B cell (primary cell): ENCODE measurements around the gene ZNF621. TPM values are rescaled to one million over a fixed set of nuclear protein-coding genes. Genes with fewer than 3 reads are reported as not detected.

Source experiments
- ATAC-seq: fragments of 200-7000 bp; cut with Tn5 transposase; one replicate; pipeline ENCODE4 v1.10.0; 2021; ENCODE audit warnings: low read depth, mild to moderate bottlenecking, moderate number of reproducible peaks, moderate library complexity
- CTCF ChIA-PET: fragments of 350-600 bp; sonication (Branson Sonifier 250); formaldehyde crosslinking; loops from one replicate; lab custom pipeline; 2021; ENCODE audit warnings: antibody characterized with exemption, inconsistent platforms; lab: Charles Lee
- POLR2A ChIA-PET: fragments of 350-600 bp; sonication (Branson Sonifier 250); formaldehyde crosslinking; loops from one replicate; lab custom pipeline; 2021; ENCODE audit warnings: antibody characterized with exemption; lab: Charles Lee
- DNase-seq: peaks from one replicate; pipeline ENCODE4 v3.0.0; 2013
- H2AFZ ChIP-seq: 2 replicates; pipeline ENCODE4 v1.6.1; 2012; ENCODE audit warnings: mild to moderate bottlenecking, low read depth, low read length; ENCODE audit not compliant: insufficient read depth, poor library complexity, severe bottlenecking
- H3K27ac ChIP-seq, 2 donors: 1 replicate in 1 of 2; 2 replicates in 1 of 2; pipeline ENCODE4 v1.5.1; 2012 to 2013; ENCODE audit warnings: low read length in 2 of 2, mild to moderate bottlenecking in 2 of 2, moderate library complexity in 1 of 2
- H3K27me3 ChIP-seq, 4 experiments: fragments of 200-600 bp in 1 of 4; sonication (generic) in 1 of 4; replicated peaks in 1 of 4; 1 replicate in 2 of 4; 2 replicates in 2 of 4; pipeline versions ENCODE4 v1.6.1 to v1.7.0; 2013 to 2016; ENCODE audit warnings: low read length in 3 of 4, mild to moderate bottlenecking in 2 of 4, mixed read lengths in 1 of 4, moderate library complexity in 1 of 4; ENCODE audit not compliant: insufficient read depth in 4 of 4, control insufficient read depth in 3 of 4; ENCODE audit errors: control extremely low read depth in 1 of 4
- H3K36me3 ChIP-seq, 2 experiments: replicated peaks in 1 of 2; 1 replicate in 1 of 2; 2 replicates in 1 of 2; pipeline versions ENCODE4 v1.6.1 to v1.7.1; 2013; ENCODE audit warnings: low read length in 1 of 2; ENCODE audit not compliant: insufficient read depth in 2 of 2, control insufficient read depth in 1 of 2; ENCODE audit errors: control extremely low read depth in 1 of 2, extremely low read depth in 1 of 2
- H3K4me1 ChIP-seq, 2 donors: fragments of 200-600 bp in 1 of 2; sonication (generic) in 1 of 2; 1 replicate in 1 of 2; 2 replicates in 1 of 2; pipeline versions ENCODE4 v1.5.1 to v1.6.1; 2013 to 2017; ENCODE audit warnings: low read length in 2 of 2; ENCODE audit not compliant: control insufficient read depth in 2 of 2, insufficient read depth in 2 of 2
- H3K4me2 ChIP-seq: replicated peaks from 2 replicates; pipeline ENCODE3; 2012; ENCODE audit warnings: mild to moderate bottlenecking, low read depth, low read length; ENCODE audit not compliant: poor library complexity, severe bottlenecking
- H3K4me3 ChIP-seq, 5 experiments: fragments of 200-600 bp in 1 of 5; sonication (generic) in 1 of 5; 1 replicate in 3 of 5; 2 replicates in 2 of 5; pipeline versions ENCODE4 v1.5.1 to v1.7.0; 2011 to 2016; ENCODE audit warnings: low read length in 4 of 5, mild to moderate bottlenecking in 4 of 5, low read depth in 2 of 5, control low read depth in 1 of 5, moderate library complexity in 1 of 5; ENCODE audit not compliant: insufficient read depth in 1 of 5; ENCODE audit errors: control extremely low read depth in 1 of 5, extremely low read depth in 1 of 5
- H3K79me2 ChIP-seq: fragments of 200-600 bp; sonication (generic); one replicate; pipeline ENCODE4 v1.6.0; 2016; ENCODE audit warnings: low read length; ENCODE audit not compliant: control insufficient read depth, insufficient read depth
- H3K9ac ChIP-seq: fragments of 200-600 bp; sonication (generic); 2 replicates; pipeline ENCODE4 v1.6.1; 2017; ENCODE audit warnings: mild to moderate bottlenecking, low read length, moderate library complexity
- H3K9me3 ChIP-seq, 3 donors: one replicate each; pipeline versions ENCODE4 v1.6.1 to v1.7.1; 2013; ENCODE audit warnings: low read length in 2 of 3; ENCODE audit not compliant: control insufficient read depth in 2 of 3, insufficient read depth in 1 of 3; ENCODE audit errors: control extremely low read depth in 1 of 3
- H4K20me1 ChIP-seq: 2 replicates; pipeline ENCODE4 v1.6.0; 2012; ENCODE audit warnings: mild to moderate bottlenecking, low read length; ENCODE audit not compliant: insufficient read depth, control insufficient read depth, poor library complexity, severe bottlenecking
- H3K27ac Mint-ChIP-seq: one replicate; pipeline ENCODE4 v1.8.0; 2021; ENCODE audit warnings: mixed read lengths
- H3K27me3 Mint-ChIP-seq: one replicate; pipeline ENCODE4 v1.8.0; 2021; ENCODE audit warnings: mixed read lengths
- H3K4me1 Mint-ChIP-seq: one replicate; pipeline ENCODE4 v1.8.0; 2021; ENCODE audit warnings: mixed read lengths
- H3K4me3 Mint-ChIP-seq: one replicate; pipeline ENCODE4 v1.8.0; 2021; ENCODE audit warnings: mixed read lengths
- H3K9me3 Mint-ChIP-seq: one replicate; pipeline ENCODE4 v1.8.0; 2022; ENCODE audit warnings: mixed read lengths; ENCODE audit not compliant: insufficient read depth
- CTCF ChIP-seq: fragments of 200-600 bp; IDR thresholded peaks from one replicate; pipeline ENCODE4 v1.8.0; 2022; ENCODE audit warnings: antibody characterized with exemption, mild to moderate bottlenecking
- EZH2 ChIP-seq: IDR thresholded peaks from 2 replicates; pipeline ENCODE4 v1.6.1; 2012; ENCODE audit warnings: borderline replicate concordance, low read depth, mild to moderate bottlenecking, moderate library complexity, low read length; ENCODE audit not compliant: insufficient read depth, poor library complexity, severe bottlenecking
- WGBS: methylation state at CpG from one replicate; pipeline ENCODE4 v1.1.5; 2013; ENCODE audit warnings: missing lambda C conversion rate; ENCODE audit not compliant: insufficient coverage; 5-methylcytosine and 5-hydroxymethylcytosine counted together
- intact Hi-C: fragments of 100-400 bp; cut with micrococcal nuclease; formaldehyde crosslinking; loops from one replicate; pipeline ENCODE4 v1.10.0; 2022
- polyA plus RNA-seq: library from polyadenylated mRNA; depleted of rRNA; stranded (reverse); fragments of >200 nt; gene quantifications from 2 replicates; pipeline ENCODE4 v1.2.3, GENCODE V29; 2012
- total RNA-seq, 2 donors: library from RNA; stranded (reverse); fragments of 120-200 nt in 1 of 2; gene quantifications; 1 replicate in 1 of 2; 2 replicates in 1 of 2; pipeline versions ENCODE4 v1.2.3 to v1.2.4, GENCODE V29; 2013 to 2022

ZNF621 gene
- total and polyA plus RNA-seq, 2 donors (not counting 1 experiment from before 2014, with no cell fraction given): 10.2 to 35.2 TPM

- H3K9me3 Mint-ChIP-seq: no peaks in the 10 kb centered on the region
- H3K36me3 ChIP-seq: peaks cover 0 to 4% of the 10 kb centered on the region in 2 experiments
- no peak overlapping the region for H3K27ac ChIP-seq
- no peak overlapping the region for H3K4me3 Mint-ChIP-seq
- H3K4me1 Mint-ChIP-seq: peaks cover 7% of the 10 kb centered on the region
- DNase-seq: no peak
- H3K4me3 ChIP-seq: no peak overlapping the region
- POLR2A ChIA-PET: no interaction called here
- no peak overlapping the region for H3K27ac Mint-ChIP-seq
- WGBS: 100% methylated on average over 1 of the region's 1 CpG
- no peak overlapping the region for H2AFZ ChIP-seq
- H4K20me1 ChIP-seq: no peaks in the 10 kb centered on the region
- H3K79me2 ChIP-seq: no peaks in the 10 kb centered on the region
- H3K4me1 ChIP-seq: peaks cover 4% of the 10 kb centered on the region in 2 donors
- no peak for TF ChIP-seq EZH2
- TF ChIP-seq CTCF: no peak
- no peak overlapping the region for H3K9ac ChIP-seq
- H3K27me3 Mint-ChIP-seq: no peaks in the 10 kb centered on the region
- no peak overlapping the region for H3K4me2 ChIP-seq
- no peaks in the 10 kb centered on the region for H3K9me3 ChIP-seq
- no peaks in the 10 kb centered on the region for H3K27me3 ChIP-seq
- no peak for ATAC-seq
- intact Hi-C loops: no loop called here
- CTCF ChIA-PET: no interaction called here
Observed at GRCh38 chr3:40511031-40511718, 13.6 kb upstream of the ZNF621 start.

GRCh38 chr3:40516201-40516600 lies 8.6 kb upstream of the ZNF621 start:
- H3K4me1 ChIP-seq: no peaks in the 10 kb centered on the region
- ChIA-PET POLR2A (no interaction called here), CTCF (no interaction called here)
- no peak overlapping the region for H3K9ac ChIP-seq
- peaks cover 3% of the 10 kb centered on the region for H3K9me3 Mint-ChIP-seq
- no peaks in the 10 kb centered on the region for H4K20me1 ChIP-seq
- no peaks in the 10 kb centered on the region for H3K27me3 ChIP-seq
- no peak overlapping the region for H3K4me2 ChIP-seq
- no peak overlapping the region for H3K4me3 Mint-ChIP-seq
- no peaks in the 10 kb centered on the region for H3K4me1 Mint-ChIP-seq
- H3K79me2 ChIP-seq: no peaks in the 10 kb centered on the region
- ATAC-seq: no peak
- DNase-seq: no peak
- H3K27ac ChIP-seq: no peak overlapping the region
- H3K36me3 ChIP-seq: peaks cover 0 to 4% of the 10 kb centered on the region in 2 experiments
- no peak overlapping the region for H3K4me3 ChIP-seq
- H3K27me3 Mint-ChIP-seq: no peaks in the 10 kb centered on the region
- WGBS: 100% methylated on average over 3 of the region's 5 CpGs
- H3K9me3 ChIP-seq: no peaks in the 10 kb centered on the region
- H3K27ac Mint-ChIP-seq: no peak overlapping the region
- intact Hi-C loops: no loop called here
- no peak overlapping the region for H2AFZ ChIP-seq
- TF ChIP-seq CTCF: no peak
- TF ChIP-seq EZH2: no peak
